ENCODE measurements around the gene WBP2. TPM values are rescaled to one million over a fixed set of nuclear protein-coding genes. Genes with fewer than 3 reads are reported as not detected.

WBP2 gene
- total and polyA plus RNA-seq, 2 of the 8 experiments (the other 6 are each of a cell fraction or from before 2014, with no cell fraction given): 48.2 to 71.2 TPM

DNA sequence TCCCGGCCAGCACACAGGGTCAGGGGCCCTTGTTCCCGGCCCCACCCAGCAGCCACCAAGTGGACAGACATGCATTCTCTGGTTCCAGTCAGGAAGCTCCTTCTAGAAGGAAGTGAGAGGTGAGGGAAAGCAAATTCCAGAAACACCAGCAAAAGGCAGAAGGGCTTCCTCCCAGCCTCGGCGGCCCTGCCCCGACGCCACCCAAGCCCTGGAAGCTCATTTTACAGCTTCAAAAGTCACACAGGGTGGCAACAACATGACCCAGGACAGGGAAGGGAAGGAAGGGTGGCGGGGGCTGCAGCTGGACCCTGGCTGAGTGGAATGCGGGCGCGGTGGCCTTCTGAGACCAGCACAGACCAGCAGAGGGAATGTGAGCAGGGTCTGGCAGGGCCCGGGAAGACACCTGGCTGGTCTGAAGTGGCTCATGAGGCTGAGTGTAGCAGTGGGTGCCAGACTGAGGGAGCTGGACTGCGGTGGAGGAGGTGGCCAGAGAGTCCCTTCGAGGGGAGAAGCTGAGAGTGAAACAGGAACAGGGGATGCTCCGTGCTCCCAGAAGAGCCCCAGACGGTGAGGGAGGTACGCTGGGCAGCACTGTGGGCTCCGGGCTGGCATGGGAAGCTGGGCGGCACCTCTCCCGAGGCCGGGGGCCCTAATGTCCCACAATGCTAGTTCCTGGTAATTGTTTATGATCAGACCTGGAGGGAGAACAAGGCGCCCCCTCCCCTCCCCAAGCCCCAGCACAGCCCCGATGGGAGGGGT lies 9.0 kb downstream of the WBP2 start:
- no peak overlapping the region for H3K27ac ChIP-seq (ENCODE audit: low read depth, low read length)
- H3K4me2 ChIP-seq (ENCODE audit: insufficient read depth in 1 of 2, low read depth in 2 of 2, low read length in 2 of 2): no peak overlapping the region
- TF ChIP-seq TEAD4 (IDR thresholded peaks at IDR 0.05; ENCODE audit: low read depth, low read length) (no peak), SP4 (IDR thresholded peaks at IDR 0.05; ENCODE audit: low read length) (no peak), RNF2 (IDR thresholded peaks at IDR 0.05; ENCODE audit: borderline replicate concordance, low read depth, low read length, missing control alignments, poor library complexity, severe bottlenecking) (no peak), KDM1A (IDR thresholded peaks at IDR 0.05; ENCODE audit: borderline replicate concordance, low read length) (no peak), KDM5A (IDR thresholded peaks at IDR 0.05; ENCODE audit: low read length) (no peak), SIRT6 (IDR thresholded peaks at IDR 0.05; ENCODE audit: low read length) (no peak), GABPA (IDR thresholded peaks at IDR 0.05; ENCODE audit: borderline replicate concordance, insufficient read depth, low read length) (no peak)
- no peaks in the 10 kb centered on the region for H3K79me2 ChIP-seq (ENCODE audit: control insufficient read depth in 1 of 2, insufficient read depth in 2 of 2, low read length in 2 of 2)
- no peaks in the 10 kb centered on the region for H3K27me3 ChIP-seq (replicated peaks in 1 of 4; ENCODE audit: control insufficient read depth in 3 of 4, extremely low read depth in 1 of 4, insufficient read depth in 3 of 4, low read length in 3 of 4)
- H3K4ac ChIP-seq (replicated peaks; ENCODE audit: insufficient read length, low read depth, low read length): no peak overlapping the region
- peak overlapping the region; percentile 36; the same call in 1 of the 2 replicates for H4K8ac ChIP-seq (ENCODE audit: extremely low read depth, insufficient read depth, low read length)
- no peak overlapping the region for H2AFZ ChIP-seq (ENCODE audit: low read length)
- H3K56ac ChIP-seq (replicated peaks; ENCODE audit: insufficient read length, low read depth, low read length): no peak overlapping the region
- no peak overlapping the region for H3K14ac ChIP-seq (ENCODE audit: insufficient read length)
- H3K9me3 ChIP-seq (ENCODE audit: insufficient read depth in 2 of 2, low read depth in 1 of 2, low read length in 1 of 2): no peaks in the 10 kb centered on the region
- H2BK15ac ChIP-seq (ENCODE audit: low read length): no peak overlapping the region
- DNase-seq (ENCODE audit: low read depth in 1 of 2, low spot score in 2 of 2) (no peak), FAIRE-seq (no peak)
- CTCF ChIA-PET (ENCODE audit: partially characterized antibody): interaction anchor here (0.8 to 27.2 kb wide), 19 partner anchors 13 to 168 kb away, joined by 3 to 563 read pairs (median 5); partner anchors contain the start of genes MRPL38, UNK and WBP2
- no peak overlapping the region for H4K91ac ChIP-seq (replicated peaks; ENCODE audit: insufficient read length, low read length)
- H4K20me1 ChIP-seq (replicated peaks in 1 of 2; ENCODE audit: control insufficient read depth in 1 of 2, insufficient read depth in 2 of 2, low read length in 2 of 2): peaks cover 4 to 5% of the 10 kb centered on the region in 2 experiments
- no peak overlapping the region for H4K5ac ChIP-seq (ENCODE audit: insufficient read length, low read depth, low read length)
- POLR2A ChIA-PET (ENCODE audit: partially characterized antibody): interaction anchor here (0.7 to 4.3 kb wide), 7 partner anchors 9 to 69 kb away, joined by 3 to 36 read pairs (median 6); partner anchors contain the start of gene WBP2
- 90% methylated on average over 21 of the region's 22 CpGs; no CpG with 5 or more reads in 1 of the 2 experiments for WGBS, 2 experiments (ENCODE audit: extremely low coverage in 1 of 2, insufficient coverage in 1 of 2, insufficient read length in 1 of 2, insufficient replicate concordance in 2 of 2, low coverage in 1 of 2, low lambda C conversion rate in 2 of 2, missing lambda C conversion rate in 1 of 2)
- H2AK5ac ChIP-seq (ENCODE audit: low read depth, low read length): no peak overlapping the region
- no peak overlapping the region for H2BK12ac ChIP-seq (ENCODE audit: low read depth, low read length)
- H2BK20ac ChIP-seq (ENCODE audit: low read length): no peak overlapping the region
- H3K4me3 ChIP-seq (ENCODE audit: extremely low read depth in 1 of 4, insufficient read depth in 2 of 4, low read depth in 3 of 4, low read length in 4 of 4): no peak overlapping the region
- peaks cover 6 to 32% (median 23%) of the 10 kb centered on the region in 4 experiments for H3K36me3 ChIP-seq (ENCODE audit: control insufficient read depth in 2 of 4, insufficient read depth in 4 of 4, low read length in 3 of 4)
- H3K23ac ChIP-seq (ENCODE audit: insufficient read length): no peak overlapping the region
- H2BK5ac ChIP-seq (ENCODE audit: low read depth, low read length): no peak overlapping the region
- H2BK120ac ChIP-seq (replicated peaks; ENCODE audit: low read depth, low read length): no peak overlapping the region
- no peaks in the 10 kb centered on the region for H3K79me1 ChIP-seq (ENCODE audit: low read depth, low read length)
- H3K9ac ChIP-seq (replicated peaks in 1 of 4; ENCODE audit: extremely low read depth in 1 of 4, low read depth in 3 of 4, low read length in 3 of 4): no peak overlapping the region
- peaks cover 0 to 8% (median 6%) of the 10 kb centered on the region in 4 experiments; a peak in 4 of 7 replicates for H3K4me1 ChIP-seq (replicated peaks in 1 of 4; ENCODE audit: control insufficient read depth in 3 of 4, insufficient read depth in 4 of 4, low read length in 3 of 4)
- H3K18ac ChIP-seq (ENCODE audit: extremely low read depth, low read length): no peak overlapping the region
- no peaks in the 10 kb centered on the region for H3K23me2 ChIP-seq (ENCODE audit: low read depth, low read length)
